HCT116 (cell line): Measurements from ENCODE around the gene UVRAG. TPM values are rescaled to one million over a fixed set of nuclear protein-coding genes. Genes with fewer than 3 reads are reported as not detected.

Experiments used
- ATAC-seq: fragments of 200-7000 bp; cut with Tn5 transposase; 2 replicates; pipeline ENCODE4 v1.9.1; 2020; ENCODE audit warnings: mild to moderate bottlenecking, moderate library complexity
- BruUV-seq: library from RNA; stranded (reverse); fragments of 400-500 nt; replicated peaks from 2 replicates; lab custom pipeline; 2021; lab: Mats Ljungman, UMichigan
- CTCF ChIA-PET: fragments of 300-600 bp; sonication (Branson Sonifier 250); formaldehyde crosslinking; loops from one replicate; lab custom pipeline; 2021; ENCODE audit warnings: antibody characterized with exemption; lab: Charles Lee
- POLR2A ChIA-PET: fragments of 300-600, 350-600 bp; sonication (Branson Sonifier 250); formaldehyde crosslinking; loops from one replicate; lab custom pipeline; 2021; ENCODE audit warnings: antibody characterized with exemption; lab: Charles Lee
- RAD21 ChIA-PET, 2 experiments: fragments of 300-600 bp; sonication (Branson Sonifier 250); formaldehyde crosslinking; loops; one replicate each; lab custom pipeline; 2023; ENCODE audit warnings: low total read pairs in 2 of 2; ENCODE audit not compliant: uncharacterized antibody in 2 of 2, unreplicated experiment in 2 of 2, low non-redundant PET in 1 of 2; lab: Charles Lee
- DNase-seq: peaks from one replicate; pipeline ENCODE4 v3.0.0-alpha.2; 2010; ENCODE audit warnings: low read depth, low spot score
- H2AFZ ChIP-seq: fragments of 200-600 bp; shearing (Covaris generic), sonication (generic); 2 replicates; pipeline ENCODE4 v1.6.1; 2017; ENCODE audit warnings: low read depth, mixed run types, mixed read lengths, antibody characterized with exemption, low read length; ENCODE audit not compliant: poor library complexity, severe bottlenecking
- H3K27ac ChIP-seq: 2 replicates; pipeline ENCODE4 v1.5.1; 2012; ENCODE audit warnings: low read depth, low read length
- H3K27me3 ChIP-seq: fragments of 200-600 bp; sonication (generic); 2 replicates; pipeline ENCODE4 v1.6.1; 2016; ENCODE audit warnings: mixed run types, low read length, mixed read lengths; ENCODE audit not compliant: insufficient read depth
- H3K36me3 ChIP-seq, 2 experiments: fragments of 200-500 bp in 1 of 2; fragments of 200-600 bp in 1 of 2; sonication (Bioruptor generic) in 1 of 2; sonication (generic) in 1 of 2; 2 replicates each; pipeline versions ENCODE4 v1.5.1 to v1.6.1; 2014 to 2016; ENCODE audit warnings: low read length in 2 of 2, inconsistent platforms in 1 of 2, mixed read lengths in 1 of 2, mixed run types in 1 of 2; ENCODE audit not compliant: insufficient read depth in 2 of 2, control insufficient read depth in 1 of 2
- H3K4me1 ChIP-seq, 2 experiments: fragments of 200-600 bp in 1 of 2; sonication (generic) in 1 of 2; 2 replicates each; pipeline versions ENCODE4 v1.5.1 to v1.6.1; 2012 to 2017; ENCODE audit warnings: low read length in 2 of 2, inconsistent platforms in 1 of 2, mild to moderate bottlenecking in 1 of 2, mixed read lengths in 1 of 2, mixed run types in 1 of 2, moderate library complexity in 1 of 2; ENCODE audit not compliant: insufficient read depth in 2 of 2, control insufficient read depth in 1 of 2
- H3K4me2 ChIP-seq: fragments of 200-600 bp; sonication (generic); 2 replicates; pipeline ENCODE4 v1.6.1; 2017; ENCODE audit warnings: mixed run types, low read length, mixed read lengths
- H3K4me3 ChIP-seq, 2 experiments: fragments of 200-600 bp in 1 of 2; sonication (generic) in 1 of 2; replicated peaks in 1 of 2; 2 replicates each; pipeline ENCODE4 v1.5.1; 2011 to 2016; ENCODE audit warnings: low read length in 2 of 2, control low read depth in 1 of 2, low read depth in 1 of 2, mild to moderate bottlenecking in 1 of 2, mixed read lengths in 1 of 2, mixed run types in 1 of 2
- H3K79me2 ChIP-seq: fragments of 200-600 bp; sonication (generic); 2 replicates; pipeline ENCODE4 v1.6.1; 2017; ENCODE audit warnings: mild to moderate bottlenecking, mixed run types, low read length, moderate library complexity, mixed read lengths; ENCODE audit not compliant: insufficient read depth
- H3K9ac ChIP-seq: fragments of 200-600 bp; sonication (generic); 2 replicates; pipeline ENCODE4 v1.6.1; 2016; ENCODE audit warnings: low read length, mixed read lengths
- H3K9me2 ChIP-seq: fragments of 200-600 bp; sonication (generic), shearing (Covaris generic); 2 replicates; pipeline ENCODE4 v1.6.1; 2017; ENCODE audit warnings: mixed run types, mild to moderate bottlenecking, moderate library complexity; ENCODE audit not compliant: insufficient read depth
- H3K9me3 ChIP-seq, 2 experiments: fragments of 200-500 bp in 1 of 2; fragments of 200-600 bp in 1 of 2; sonication (Bioruptor generic) in 1 of 2; sonication (generic) in 1 of 2; 2 replicates each; pipeline ENCODE4 v1.6.1; 2014 to 2017; ENCODE audit warnings: low read length in 2 of 2, mixed read lengths in 2 of 2, inconsistent platforms in 1 of 2, low read depth in 1 of 2, mild to moderate bottlenecking in 1 of 2, mixed run types in 1 of 2, moderate library complexity in 1 of 2; ENCODE audit not compliant: control insufficient read depth in 1 of 2, insufficient read depth in 1 of 2
- H4K20me1 ChIP-seq: fragments of 200-600 bp; sonication (generic), shearing (Covaris generic); 2 replicates; pipeline ENCODE4 v1.6.1; 2017; ENCODE audit warnings: mixed run types, mild to moderate bottlenecking, moderate library complexity; ENCODE audit not compliant: insufficient read depth
- EGR1 ChIP-seq: IDR thresholded peaks from 2 replicates; pipeline ENCODE4 v1.6.1; 2012; ENCODE audit warnings: low read depth
- ELF1 ChIP-seq: IDR thresholded peaks from 2 replicates; pipeline ENCODE4 v1.6.1; 2012; ENCODE audit warnings: low read depth, borderline replicate concordance
- EZH2 ChIP-seq: fragments of 200-600 bp; sonication (generic); IDR thresholded peaks from 2 replicates; pipeline ENCODE4 v1.6.1; 2017; ENCODE audit warnings: antibody characterized with exemption, mixed run types
- FOSL1 ChIP-seq: IDR thresholded peaks from 2 replicates; pipeline ENCODE4 v1.6.1; 2012; ENCODE audit warnings: low read depth
- JUND ChIP-seq: IDR thresholded peaks from 2 replicates; pipeline ENCODE4 v1.6.1; 2012
- POLR2A ChIP-seq: IDR thresholded peaks from 2 replicates; pipeline ENCODE4 v1.7.0; 2011; ENCODE audit warnings: borderline replicate concordance; ENCODE audit not compliant: insufficient read depth, insufficient read length; ENCODE audit errors: extremely low read depth
- REST ChIP-seq: IDR thresholded peaks from 2 replicates; pipeline ENCODE4 v1.6.1; 2012; ENCODE audit warnings: low read depth
- SIN3A ChIP-seq: IDR thresholded peaks from 2 replicates; pipeline ENCODE4 v1.6.1; 2012; ENCODE audit warnings: low read depth
- SP1 ChIP-seq: IDR thresholded peaks from 2 replicates; pipeline ENCODE4 v1.6.1; 2012; ENCODE audit warnings: low read depth
- SRF ChIP-seq: IDR thresholded peaks from 2 replicates; pipeline ENCODE4 v1.6.1; 2012; ENCODE audit warnings: low read depth
- TCF7L2 ChIP-seq: IDR thresholded peaks from 2 replicates; pipeline ENCODE4 v1.7.0; 2011; ENCODE audit warnings: borderline replicate concordance, inconsistent platforms; ENCODE audit not compliant: insufficient read depth, insufficient read length; ENCODE audit errors: extremely low read depth
- ZBTB33 ChIP-seq: IDR thresholded peaks from 2 replicates; pipeline ENCODE4 v1.6.1; 2011; ENCODE audit warnings: mild to moderate bottlenecking, low read length, moderate library complexity; ENCODE audit not compliant: insufficient replicate concordance; ENCODE audit errors: extremely low read depth
- ZFX ChIP-seq: fragments of 450-650 bp; IDR thresholded peaks from 2 replicates; pipeline ENCODE4 v1.6.1; 2017
- ZNF274 ChIP-seq: fragments of 200-500 bp; sonication (Bioruptor generic); IDR thresholded peaks from 2 replicates; pipeline ENCODE4 v1.6.1; 2014; ENCODE audit warnings: mild to moderate bottlenecking, low read depth, low read length, inconsistent platforms
- intact Hi-C: fragments of 100-400 bp; cut with micrococcal nuclease; formaldehyde crosslinking; loops from 2 replicates; pipeline ENCODE4 v1.10.0; 2022
- total RNA-seq: library from RNA; stranded (reverse); gene quantifications from one replicate; pipeline ENCODE4 v1.2.1, GENCODE V29; 2021; ENCODE audit not compliant: unreplicated experiment

Gene UVRAG
- total RNA-seq, 1 experiment from 2014 or later: 12.3 TPM

- Histone ChIP-seq H3K27me3 (no peaks in the 10 kb centered on the region), H3K4me2 (no peak overlapping the region), H3K9ac (no peak overlapping the region), H3K4me1 (no peaks in the 10 kb centered on the region), H3K9me2 (no peaks in the 10 kb centered on the region), H4K20me1 (no peaks in the 10 kb centered on the region), H3K36me3 (no peaks in the 10 kb centered on the region), H3K27ac (no peak overlapping the region), H3K9me3 (no peaks in the 10 kb centered on the region), H2AFZ (no peak overlapping the region), H3K79me2 (no peaks in the 10 kb centered on the region), H3K4me3 (no peak overlapping the region)
- TF ChIP-seq ZBTB33: no peak
- no peak for TF ChIP-seq SIN3A
- TF ChIP-seq EZH2: no peak
- TF ChIP-seq TCF7L2: no peak
- TF ChIP-seq POLR2A: no peak
- no peak for TF ChIP-seq EGR1
- TF ChIP-seq ZNF274: no peak
- TF ChIP-seq JUND: no peak
- TF ChIP-seq ZFX: no peak
- no peak for TF ChIP-seq ELF1
- TF ChIP-seq SP1: no peak
- TF ChIP-seq SRF: no peak
- TF ChIP-seq REST: no peak
- no peak for TF ChIP-seq FOSL1
- POLR2A ChIA-PET: no interaction called here
- CTCF ChIA-PET: no interaction called here
- intact Hi-C loops: no loop called here
- ATAC-seq (no peak), DNase-seq (no peak)
- BruUV-seq: no TSS peak
- RAD21 ChIA-PET: no interaction called here
These were observed 358.7 kb downstream of the UVRAG start for GRCh38 chr11:76173663-76174062.
